OCI-LY1 (cell line): ENCODE measurements around the gene CDH23.

Experiments used
- H2AFZ ChIP-seq: fragments of 200-600 bp; sonication (generic), shearing (Covaris generic); 2 replicates; pipeline ENCODE4 v1.6.0; 2014; ENCODE audit warnings: antibody characterized with exemption, mild to moderate bottlenecking, low read length
- H3F3A ChIP-seq: fragments of 200-600 bp; sonication (generic), shearing (Covaris generic); 2 replicates; pipeline ENCODE4 v1.6.0; 2014; ENCODE audit warnings: mild to moderate bottlenecking, antibody characterized with exemption, low read length, moderate library complexity; ENCODE audit not compliant: insufficient read depth
- H3K27ac ChIP-seq: fragments of 200-600 bp; sonication (generic); 2 replicates; pipeline ENCODE4 v1.5.1; 2014; ENCODE audit warnings: low read length, mixed run types, mild to moderate bottlenecking, low read depth; ENCODE audit not compliant: poor library complexity, severe bottlenecking
- H3K27me3 ChIP-seq: fragments of 200-600 bp; sonication (generic); 2 replicates; pipeline ENCODE4 v1.6.0; 2014; ENCODE audit warnings: antibody characterized with exemption, mild to moderate bottlenecking, low read length, moderate library complexity; ENCODE audit not compliant: insufficient read depth
- H3K36me3 ChIP-seq: fragments of 200-600 bp; sonication (generic); 2 replicates; pipeline ENCODE4 v1.6.1; 2014; ENCODE audit warnings: mild to moderate bottlenecking, antibody characterized with exemption, low read length, moderate library complexity, mixed read lengths; ENCODE audit not compliant: insufficient read depth
- H3K4me1 ChIP-seq: fragments of 200-600 bp; sonication (generic); 2 replicates; pipeline ENCODE4 v1.5.1; 2014; ENCODE audit warnings: mild to moderate bottlenecking, low read length, moderate library complexity; ENCODE audit not compliant: insufficient read depth, severe bottlenecking
- H3K4me2 ChIP-seq: fragments of 200-600 bp; sonication (generic), shearing (Covaris generic); 2 replicates; pipeline ENCODE4 v1.6.1; 2014; ENCODE audit warnings: low read length
- H3K4me3 ChIP-seq: fragments of 200-600 bp; sonication (generic); 2 replicates; pipeline ENCODE4 v1.5.1; 2014; ENCODE audit warnings: low read length, low read depth, mild to moderate bottlenecking, mixed read lengths; ENCODE audit not compliant: poor library complexity, severe bottlenecking
- H3K79me2 ChIP-seq: fragments of 200-600 bp; shearing (Covaris generic); 2 replicates; pipeline ENCODE4 v1.6.1; 2016; ENCODE audit warnings: mixed run types, low read length, mixed read lengths; ENCODE audit not compliant: insufficient read depth
- H3K9ac ChIP-seq: fragments of 200-600 bp; sonication (generic), shearing (Covaris generic); 2 replicates; pipeline ENCODE4 v1.6.1; 2014; ENCODE audit warnings: mild to moderate bottlenecking, low read length, mixed read lengths
- H3K9me2 ChIP-seq: fragments of 200-600 bp; sonication (generic), shearing (Covaris generic); 2 replicates; pipeline ENCODE4 v1.6.1; 2014; ENCODE audit warnings: low read depth, mild to moderate bottlenecking, low read length, mixed read lengths
- H3K9me3 ChIP-seq: fragments of 200-600 bp; shearing (Covaris generic); 2 replicates; pipeline ENCODE4 v1.6.1; 2014; ENCODE audit warnings: low read length, mixed read lengths
- H4K20me1 ChIP-seq: fragments of 200-600 bp; sonication (generic), shearing (Covaris generic); 2 replicates; pipeline ENCODE4 v1.6.0; 2016; ENCODE audit warnings: mild to moderate bottlenecking, low read length; ENCODE audit not compliant: insufficient read depth
- EZH2 ChIP-seq: fragments of 200-600 bp; sonication (generic), shearing (Covaris generic); IDR thresholded peaks from 2 replicates; pipeline ENCODE4 v1.8.0; 2017; ENCODE audit warnings: borderline replicate concordance, mixed run types, mild to moderate bottlenecking, antibody characterized with exemption, low read length, moderate library complexity, mixed read lengths
- TF ChIP-seq, protein P1 (sequence below): fragments of 200-600 bp; sonication (generic), shearing (Covaris generic); IDR thresholded peaks from 2 replicates; pipeline ENCODE4 v1.5.1; 2017; ENCODE audit warnings: mild to moderate bottlenecking, antibody characterized with exemption, low read length, moderate library complexity, mixed read lengths

The CDH23 gene

DNA sequence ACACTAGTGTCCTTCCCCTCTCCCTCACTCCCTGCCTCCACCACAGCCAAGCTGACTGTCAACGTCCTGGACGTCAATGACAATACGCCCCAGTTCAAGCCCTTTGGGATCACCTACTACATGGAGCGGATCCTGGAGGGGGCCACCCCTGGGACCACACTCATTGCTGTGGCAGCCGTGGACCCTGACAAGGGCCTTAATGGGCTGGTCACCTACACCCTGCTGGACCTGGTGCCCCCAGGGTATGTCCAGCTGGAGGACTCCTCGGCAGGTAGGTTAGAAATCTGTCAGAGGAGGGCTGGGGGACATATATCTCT, 401.5 kb downstream of the CDH23 start:
- H3K27ac ChIP-seq, result no peak overlapping the region
- no peak overlapping the region for H3K4me3 ChIP-seq
- H3F3A ChIP-seq, result no peaks in the 10 kb centered on the region
- H3K36me3 ChIP-seq, result no peaks in the 10 kb centered on the region
- no peak overlapping the region for H3K9ac ChIP-seq
- H4K20me1 ChIP-seq, result no peaks in the 10 kb centered on the region
- TF ChIP-seq, protein P1, sequence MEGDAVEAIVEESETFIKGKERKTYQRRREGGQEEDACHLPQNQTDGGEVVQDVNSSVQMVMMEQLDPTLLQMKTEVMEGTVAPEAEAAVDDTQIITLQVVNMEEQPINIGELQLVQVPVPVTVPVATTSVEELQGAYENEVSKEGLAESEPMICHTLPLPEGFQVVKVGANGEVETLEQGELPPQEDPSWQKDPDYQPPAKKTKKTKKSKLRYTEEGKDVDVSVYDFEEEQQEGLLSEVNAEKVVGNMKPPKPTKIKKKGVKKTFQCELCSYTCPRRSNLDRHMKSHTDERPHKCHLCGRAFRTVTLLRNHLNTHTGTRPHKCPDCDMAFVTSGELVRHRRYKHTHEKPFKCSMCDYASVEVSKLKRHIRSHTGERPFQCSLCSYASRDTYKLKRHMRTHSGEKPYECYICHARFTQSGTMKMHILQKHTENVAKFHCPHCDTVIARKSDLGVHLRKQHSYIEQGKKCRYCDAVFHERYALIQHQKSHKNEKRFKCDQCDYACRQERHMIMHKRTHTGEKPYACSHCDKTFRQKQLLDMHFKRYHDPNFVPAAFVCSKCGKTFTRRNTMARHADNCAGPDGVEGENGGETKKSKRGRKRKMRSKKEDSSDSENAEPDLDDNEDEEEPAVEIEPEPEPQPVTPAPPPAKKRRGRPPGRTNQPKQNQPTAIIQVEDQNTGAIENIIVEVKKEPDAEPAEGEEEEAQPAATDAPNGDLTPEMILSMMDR, result no peak
- TF ChIP-seq EZH2, result no peak
- no peaks in the 10 kb centered on the region for H3K9me2 ChIP-seq
- H3K79me2 ChIP-seq, result no peaks in the 10 kb centered on the region
- H2AFZ ChIP-seq, result no peak overlapping the region
- no peak overlapping the region for H3K4me2 ChIP-seq
- H3K4me1 ChIP-seq, result no peaks in the 10 kb centered on the region
- peaks cover 6% of the 10 kb centered on the region; the same call in 1 of the 2 replicates for H3K27me3 ChIP-seq
- H3K9me3 ChIP-seq, result no peaks in the 10 kb centered on the region

DNA sequence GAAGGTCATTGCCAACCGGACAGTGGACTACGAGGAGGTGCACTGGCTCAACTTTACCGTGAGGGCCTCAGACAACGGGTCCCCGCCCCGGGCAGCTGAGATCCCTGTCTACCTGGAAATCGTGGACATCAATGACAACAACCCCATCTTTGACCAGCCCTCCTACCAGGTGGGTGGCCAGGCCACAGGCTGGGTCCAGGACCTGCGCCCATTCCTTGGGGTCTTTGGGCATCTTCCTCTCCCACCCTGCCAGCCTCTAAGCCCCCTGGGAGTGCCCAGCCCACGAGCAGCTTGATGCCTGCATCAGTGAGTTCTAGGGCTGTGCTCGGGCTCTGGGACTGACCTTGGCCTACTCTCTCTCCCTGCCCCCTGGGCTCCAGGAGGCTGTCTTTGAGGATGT, 402.4 kb downstream of the CDH23 start:
- no peak overlapping the region for H2AFZ ChIP-seq
- H3F3A ChIP-seq, result no peaks in the 10 kb centered on the region
- peaks cover 6% of the 10 kb centered on the region; the same call in 1 of the 2 replicates for H3K27me3 ChIP-seq
- no peak overlapping the region for H3K4me2 ChIP-seq
- no peak for TF ChIP-seq EZH2
- TF ChIP-seq, protein P1, result no peak
- H3K79me2 ChIP-seq, result no peaks in the 10 kb centered on the region
- H3K4me1 ChIP-seq, result no peaks in the 10 kb centered on the region
- H3K9me2 ChIP-seq, result no peaks in the 10 kb centered on the region
- H3K9ac ChIP-seq, result no peak overlapping the region
- no peak overlapping the region for H3K4me3 ChIP-seq
- H3K27ac ChIP-seq, result no peak overlapping the region
- H4K20me1 ChIP-seq, result no peaks in the 10 kb centered on the region
- no peaks in the 10 kb centered on the region for H3K36me3 ChIP-seq
- no peaks in the 10 kb centered on the region for H3K9me3 ChIP-seq

DNA sequence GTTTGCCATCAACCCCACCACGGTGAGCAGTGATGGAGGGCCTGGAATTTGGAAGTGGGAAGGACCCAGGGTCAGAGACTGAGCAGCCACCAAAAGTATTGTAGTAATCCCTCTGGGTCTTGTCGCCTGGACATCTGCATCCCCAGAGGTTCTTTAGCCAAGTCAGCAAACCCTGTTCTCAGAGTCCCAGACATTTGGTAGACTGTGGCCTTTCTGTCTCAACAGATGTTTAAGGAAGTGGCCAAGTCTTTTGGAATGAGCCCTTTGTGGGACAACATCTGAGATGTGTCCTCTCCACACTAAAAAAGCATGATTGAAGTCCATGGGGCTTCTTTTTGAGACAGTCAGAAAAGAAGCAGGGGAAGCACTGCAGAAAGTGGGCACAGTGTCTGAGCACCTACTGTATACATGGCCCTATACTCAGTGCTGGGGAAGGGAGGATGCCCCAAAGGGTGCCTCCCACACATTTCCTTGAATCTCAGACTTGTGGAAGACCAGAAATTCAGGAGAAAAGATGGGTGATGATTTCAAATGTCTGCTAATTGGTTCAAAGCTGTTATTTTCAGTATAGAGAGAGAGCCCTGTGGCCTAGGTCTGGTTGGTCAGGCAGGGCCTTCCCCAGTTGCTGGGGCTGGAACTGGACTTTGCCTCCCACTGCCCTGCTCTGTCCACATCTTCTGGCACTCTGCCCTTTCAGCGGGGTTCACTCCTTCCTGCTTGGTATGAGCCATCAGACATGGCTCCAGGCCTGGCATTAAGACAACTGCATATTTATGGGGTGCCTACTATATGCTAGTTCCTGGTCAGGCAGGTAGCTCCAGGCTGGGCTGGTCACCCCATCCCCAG, 403.1 kb downstream of the CDH23 start:
- no peak overlapping the region for H3K9ac ChIP-seq
- H3K9me2 ChIP-seq, result no peaks in the 10 kb centered on the region
- no peak overlapping the region for H3K4me3 ChIP-seq
- TF ChIP-seq, protein P1, result no peak
- no peak for TF ChIP-seq EZH2
- H4K20me1 ChIP-seq, result no peaks in the 10 kb centered on the region
- H3K4me2 ChIP-seq, result no peak overlapping the region
- no peaks in the 10 kb centered on the region for H3K9me3 ChIP-seq
- H3F3A ChIP-seq, result no peaks in the 10 kb centered on the region
- no peaks in the 10 kb centered on the region for H3K4me1 ChIP-seq
- H2AFZ ChIP-seq, result no peak overlapping the region
- no peaks in the 10 kb centered on the region for H3K79me2 ChIP-seq
- no peaks in the 10 kb centered on the region for H3K36me3 ChIP-seq
- H3K27ac ChIP-seq, result no peak overlapping the region
- H3K27me3 ChIP-seq, result peaks cover 6% of the 10 kb centered on the region; the same call in 1 of the 2 replicates
